Measurements from ENCODE around the gene RFX1.
"Not testable (repeated sequence)": the region's sequence is repeated elsewhere in the genome, so short reads cannot be mapped to it uniquely, and the experiment has no call there.

- not testable (repeated sequence) for TF ChIP-seq CTCF (conservative IDR thresholded peaks at IDR 0.05; ENCODE audit: low read depth in 2 of 2); REST (IDR thresholded peaks at IDR 0.05; ENCODE audit: unreplicated experiment); EZH2 (IDR thresholded peaks at IDR 0.05; ENCODE audit: low read depth, unreplicated experiment); POLR2AphosphoS5 (IDR thresholded peaks at IDR 0.05; ENCODE audit: low read depth); CREB1 (CRISPR knock-in tag; IDR thresholded peaks at IDR 0.05; ENCODE audit: low read depth)
Observed at GRCh38 chr19:14019739-14020138, 13.6 kb upstream of the RFX1 start.
